Erythroblast (primary cell): ENCODE data around the gene GGCX.

Experiments used
- DNase-seq, 2 experiments: peaks; one replicate each; lab custom pipeline; 2025; lab: John Stamatoyannopoulos, UW
- GATA1 ChIP-seq: IDR thresholded peaks from 2 replicates; pipeline ENCODE4 v1.6.1; 2011; ENCODE audit warnings: low read depth, mild to moderate bottlenecking, control low read depth, low read length, moderate library complexity
- POLR2A ChIP-seq: IDR thresholded peaks from 2 replicates; pipeline ENCODE4 v1.6.1; 2011; ENCODE audit warnings: mild to moderate bottlenecking, low read length

Gene GGCX

DNA sequence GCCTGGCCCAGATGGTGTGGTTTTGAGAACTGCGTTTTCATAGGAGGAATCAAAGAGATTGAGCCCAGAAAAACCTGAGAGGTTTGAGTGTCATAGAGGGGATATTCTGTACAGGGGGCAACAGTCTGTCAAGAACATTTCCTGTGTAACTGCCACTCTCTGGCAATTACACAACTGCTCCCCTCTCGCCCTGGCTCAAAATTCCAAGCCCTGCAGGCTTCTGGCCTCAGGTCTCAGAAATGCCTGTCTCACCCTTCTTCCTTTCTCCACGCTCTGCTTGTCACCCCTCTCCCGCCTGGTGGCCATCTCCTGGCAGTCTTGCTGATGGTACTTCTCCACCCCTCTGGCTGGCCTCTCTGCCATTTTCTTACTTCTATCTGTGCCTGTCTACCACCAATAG lies 26.9 kb upstream of the GGCX start:
- TF ChIP-seq POLR2A (no peak), GATA1 (no peak)
- no peak for DNase-seq

DNA sequence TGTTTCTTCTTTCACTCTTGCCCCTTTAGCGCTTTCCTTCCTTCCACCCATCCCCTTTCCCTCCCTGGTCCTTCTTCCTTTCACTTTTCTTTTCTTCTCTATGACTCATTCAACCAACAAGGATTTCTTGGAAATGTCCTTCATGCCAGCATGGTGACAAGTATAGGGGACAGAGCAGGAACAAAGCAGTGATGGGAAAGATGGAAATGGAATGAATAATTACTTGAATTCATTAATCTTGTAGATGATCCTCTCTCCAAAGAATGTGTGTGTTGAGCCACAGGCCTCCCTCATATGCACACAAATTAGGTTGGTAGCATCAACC lies 24.4 kb upstream of the GGCX start:
- TF ChIP-seq GATA1 (no peak), POLR2A (no peak)
- DNase-seq: no peak

GRCh38 chr2:85584857-85585780 lies 23.8 kb upstream of the GGCX start:
- peak in 1 of 2 experiments; percentile 55 for DNase-seq
- TF ChIP-seq GATA1: no peak
- no peak for TF ChIP-seq POLR2A

DNA sequence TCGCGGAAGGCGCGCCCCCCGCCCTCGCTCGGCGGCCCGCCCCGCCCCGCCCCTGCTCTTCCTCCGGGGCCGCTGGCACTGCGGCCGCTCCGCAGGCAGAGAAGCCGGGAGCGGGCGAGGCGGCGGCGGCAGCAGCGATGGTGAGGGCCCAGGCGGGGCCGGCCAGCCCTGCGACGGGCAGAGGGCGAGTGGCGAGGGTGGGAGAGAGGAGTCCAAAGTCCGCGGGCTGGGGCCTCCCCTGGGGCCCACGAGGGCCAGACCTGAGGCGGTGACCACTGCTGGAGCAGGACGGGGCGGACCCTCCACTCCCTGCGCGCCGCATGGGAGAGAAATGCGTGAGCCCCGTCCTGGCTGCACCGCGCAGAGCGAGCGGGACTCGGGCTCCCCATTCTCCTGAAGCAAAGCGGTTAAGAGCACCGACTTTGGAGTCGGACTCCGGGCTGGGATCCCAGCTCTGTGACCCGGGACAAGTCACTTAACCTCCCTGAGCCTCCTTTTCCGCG lies 23.1 kb upstream of the GGCX start, which contains the start of gene VAMP5:
VAMP5 (plus strand) TSS at position 78 of the 503 bp plus-strand sequence; CDS start at position 138, 60 bp downstream.
- TF ChIP-seq GATA1: no peak
- no peak for TF ChIP-seq POLR2A
- peak; percentile 35 to 61 for DNase-seq

- no peak for DNase-seq
- TF ChIP-seq GATA1 (no peak), POLR2A (no peak)
Observed at GRCh38 chr2:85583667-85584353, 22.5 kb upstream of the GGCX start.

- no peak for DNase-seq
- TF ChIP-seq POLR2A (no peak), GATA1 (no peak)
Observed at GRCh38 chr2:85582492-85582891, 21.2 kb upstream of the GGCX start.

- TF ChIP-seq POLR2A (no peak), GATA1 (no peak)
- DNase-seq: no peak
Observed at GRCh38 chr2:85580206-85580605, 18.9 kb upstream of the GGCX start.

- TF ChIP-seq POLR2A: no peak
- TF ChIP-seq GATA1: no peak
- no peak for DNase-seq
Observed at GRCh38 chr2:85579266-85579935, 18.1 kb upstream of the GGCX start.

- TF ChIP-seq GATA1 (no peak), POLR2A (no peak)
- DNase-seq: peak; percentile 60 to 66
Observed at GRCh38 chr2:85578243-85579180, 17.2 kb upstream of the GGCX start.

GRCh38 chr2:85577386-85578242 lies 16.3 kb upstream of the GGCX start, which contains the start of gene VAMP8:
Gene VAMP8 (plus strand): TSS chr2:85577586. CDS start chr2:85577647, 61 bp downstream.
- TF ChIP-seq POLR2A: peak; percentile 46
- no peak for TF ChIP-seq GATA1
- peak; percentile 56 to 59 for DNase-seq

DNA sequence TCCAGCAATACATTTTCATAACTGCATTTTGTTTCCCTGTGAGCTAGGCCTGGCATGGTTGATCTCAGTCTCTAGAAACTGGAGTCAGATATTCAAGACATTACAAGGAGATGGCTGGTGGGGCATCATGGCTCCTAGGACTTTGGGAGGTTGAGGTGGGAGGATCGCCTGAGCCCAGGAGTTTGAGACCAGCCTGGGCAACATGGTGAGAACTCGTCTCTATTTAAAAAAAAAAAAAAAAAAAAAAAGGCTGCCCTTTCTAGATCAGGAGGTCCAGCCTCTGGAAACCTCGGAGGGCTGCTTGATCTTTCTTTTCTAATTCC lies 15.7 kb upstream of the GGCX start:
- no peak for TF ChIP-seq GATA1
- no peak for TF ChIP-seq POLR2A
- DNase-seq: no peak

- no peak for DNase-seq
- TF ChIP-seq GATA1 (no peak), POLR2A (no peak)
Observed at GRCh38 chr2:85575739-85576138, 14.4 kb upstream of the GGCX start.
